Spinal cord (tissue), 10 donors: ENCODE results near the gene RIC8B. TPM values are rescaled to one million over a fixed set of nuclear protein-coding genes. Genes with fewer than 3 reads are reported as not detected.
A peak's percentile ranks its signal among the peaks of the same experiment; 100 is the strongest.

Experiments used
- DNase-seq, 6 donors: peaks; one replicate each; pipeline versions ENCODE4 v3.0.0 to v3.0.0-alpha.2; 2013 to 2015; ENCODE audit warnings: low spot score in 6 of 6, low read depth in 4 of 6
- H3K27ac ChIP-seq: one replicate; pipeline ENCODE4 v1.5.1; 2013; ENCODE audit warnings: low read depth, low read length, control low read depth
- H3K27me3 ChIP-seq: one replicate; pipeline ENCODE4 v1.6.1; 2013; ENCODE audit warnings: low read length; ENCODE audit not compliant: control insufficient read depth, insufficient read depth
- H3K36me3 ChIP-seq: one replicate; pipeline ENCODE4 v1.6.1; 2013; ENCODE audit warnings: low read length; ENCODE audit not compliant: control insufficient read depth, insufficient read depth
- H3K4me1 ChIP-seq: one replicate; pipeline ENCODE4 v1.6.1; 2013; ENCODE audit warnings: low read length; ENCODE audit not compliant: control insufficient read depth, insufficient read depth
- H3K4me3 ChIP-seq: one replicate; pipeline ENCODE4 v1.5.1; 2013; ENCODE audit warnings: low read depth, low read length, control low read depth
- H3K9me3 ChIP-seq: one replicate; pipeline ENCODE4 v1.6.1; 2013; ENCODE audit warnings: low read length; ENCODE audit not compliant: control insufficient read depth, insufficient read depth
- WGBS: methylation state at CpG from one replicate; pipeline ENCODE4 v1.1.5; 2013; ENCODE audit warnings: missing lambda C conversion rate; ENCODE audit not compliant: insufficient coverage; 5-methylcytosine and 5-hydroxymethylcytosine counted together
- polyA plus RNA-seq, 2 donors: library from polyadenylated mRNA; unstranded; fragments of 120-200 nt; gene quantifications; one replicate each; pipeline ENCODE4 v1.2.1, GENCODE V29; 2013; ENCODE audit not compliant: insufficient read length in 2 of 2
- total RNA-seq, 2 donors: library from RNA; depleted of rRNA in 1 of 2; stranded (reverse); fragments of 120-200 nt in 1 of 2; fragments of >200 nt in 1 of 2; gene quantifications; one replicate each; pipeline versions ENCODE4 v1.2.3 to v1.2.4, GENCODE V29; 2013 to 2014
- donor health status: healthy.

Gene RIC8B
- total and polyA plus RNA-seq, 4 donors: 20.7 to 32.4 (median 27.1) TPM

GRCh38 chr12:106903241-106903945 is 128.9 kb downstream of the RIC8B start:
- Histone ChIP-seq H3K27me3 (no peaks in the 10 kb centered on the region), H3K4me1 (peaks cover 24% of the 10 kb centered on the region), H3K27ac (peak overlapping the region; percentile 29), H3K9me3 (no peaks in the 10 kb centered on the region), H3K4me3 (peak overlapping the region; percentile 30), H3K36me3 (no peaks in the 10 kb centered on the region)
- peak in 2 of 6 donors; percentile 71 to 87 for DNase-seq
- WGBS: 5% methylated on average over 22 of the region's 28 CpGs

GRCh38 chr12:106906715-106907114 is 132.2 kb downstream of the RIC8B start:
- DNase-seq: no peak
- Histone ChIP-seq H3K27me3 (no peaks in the 10 kb centered on the region), H3K9me3 (no peaks in the 10 kb centered on the region), H3K4me3 (no peak overlapping the region), H3K4me1 (peaks cover 14% of the 10 kb centered on the region), H3K27ac (no peak overlapping the region), H3K36me3 (no peaks in the 10 kb centered on the region)
- WGBS: 100% methylated on average over 1 of the region's 2 CpGs

- peaks cover 10% of the 10 kb centered on the region for H3K4me1 ChIP-seq
- WGBS: 87% methylated on average over 3 of the region's 5 CpGs
- no peak for DNase-seq
These were observed 132.9 kb downstream of the RIC8B start for GRCh38 chr12:106907411-106907810.

GRCh38 chr12:106907846-106908245 is 133.4 kb downstream of the RIC8B start:
- Histone ChIP-seq H3K27ac (no peak overlapping the region), H3K27me3 (no peaks in the 10 kb centered on the region), H3K9me3 (no peaks in the 10 kb centered on the region), H3K36me3 (no peaks in the 10 kb centered on the region), H3K4me3 (no peak overlapping the region), H3K4me1 (peaks cover 10% of the 10 kb centered on the region)
- 94% methylated on average over 2 of the region's 4 CpGs for WGBS
- no peak for DNase-seq

More at GRCh38 chr12:106907411-106907810, 132.9 kb downstream of the RIC8B start:
- H3K27me3 ChIP-seq: no peaks in the 10 kb centered on the region
- no peaks in the 10 kb centered on the region for H3K9me3 ChIP-seq
- no peak overlapping the region for H3K27ac ChIP-seq
- no peak overlapping the region for H3K4me3 ChIP-seq
- no peaks in the 10 kb centered on the region for H3K36me3 ChIP-seq

GRCh38 chr12:106908561-106908960 is 134.1 kb downstream of the RIC8B start:
- WGBS: 83% methylated on average over 1 of the region's 3 CpGs
- DNase-seq: no peak
- Histone ChIP-seq H3K4me3 (no peak overlapping the region), H3K4me1 (peaks cover 10% of the 10 kb centered on the region), H3K36me3 (no peaks in the 10 kb centered on the region), H3K27ac (no peak overlapping the region), H3K9me3 (no peaks in the 10 kb centered on the region), H3K27me3 (no peaks in the 10 kb centered on the region)

- DNase-seq: no peak
- H3K27me3 ChIP-seq: no peaks in the 10 kb centered on the region
- no peaks in the 10 kb centered on the region for H3K9me3 ChIP-seq
- no peaks in the 10 kb centered on the region for H3K36me3 ChIP-seq
- no peak overlapping the region for H3K27ac ChIP-seq
- H3K4me1 ChIP-seq: peaks cover 9% of the 10 kb centered on the region
- WGBS: no CpG with 5 or more reads among the region's 1 CpG
- H3K4me3 ChIP-seq: no peak overlapping the region
These were observed 135.7 kb downstream of the RIC8B start for GRCh38 chr12:106910202-106910601.

GRCh38 chr12:106911581-106911980 is 137.1 kb downstream of the RIC8B start:
- Histone ChIP-seq H3K36me3 (no peaks in the 10 kb centered on the region), H3K27ac (no peak overlapping the region), H3K9me3 (no peaks in the 10 kb centered on the region), H3K27me3 (no peaks in the 10 kb centered on the region), H3K4me1 (peaks cover 9% of the 10 kb centered on the region), H3K4me3 (no peak overlapping the region)
- DNase-seq: no peak
- WGBS: 100% methylated on average over 4 of the region's 6 CpGs

- Histone ChIP-seq H3K36me3 (no peaks in the 10 kb centered on the region), H3K27me3 (no peaks in the 10 kb centered on the region), H3K4me1 (peaks cover 9% of the 10 kb centered on the region), H3K9me3 (no peaks in the 10 kb centered on the region), H3K4me3 (no peak overlapping the region), H3K27ac (no peak overlapping the region)
- DNase-seq: no peak
- 74% methylated on average over 10 of the region's 10 CpGs for WGBS
These were observed 139.0 kb downstream of the RIC8B start for GRCh38 chr12:106913456-106913855.

GRCh38 chr12:106914796-106915634 is 140.5 kb downstream of the RIC8B start:
- H3K27ac ChIP-seq: no peak overlapping the region
- peaks cover 9% of the 10 kb centered on the region for H3K4me1 ChIP-seq
- H3K27me3 ChIP-seq: no peaks in the 10 kb centered on the region
- no peaks in the 10 kb centered on the region for H3K9me3 ChIP-seq
- DNase-seq: no peak
- no CpG with 5 or more reads among the region's 3 CpGs for WGBS
- H3K4me3 ChIP-seq: no peak overlapping the region
- no peaks in the 10 kb centered on the region for H3K36me3 ChIP-seq
